ENCODE measurements around the gene BRAF.

GRCh38 chr7:140677496-140677895, 247.2 kb downstream of the BRAF start:
- no peak for TF ChIP-seq POLR2A (IDR thresholded peaks at IDR 0.05; ENCODE audit: low read depth, low read length)
- TF ChIP-seq, protein P1, sequence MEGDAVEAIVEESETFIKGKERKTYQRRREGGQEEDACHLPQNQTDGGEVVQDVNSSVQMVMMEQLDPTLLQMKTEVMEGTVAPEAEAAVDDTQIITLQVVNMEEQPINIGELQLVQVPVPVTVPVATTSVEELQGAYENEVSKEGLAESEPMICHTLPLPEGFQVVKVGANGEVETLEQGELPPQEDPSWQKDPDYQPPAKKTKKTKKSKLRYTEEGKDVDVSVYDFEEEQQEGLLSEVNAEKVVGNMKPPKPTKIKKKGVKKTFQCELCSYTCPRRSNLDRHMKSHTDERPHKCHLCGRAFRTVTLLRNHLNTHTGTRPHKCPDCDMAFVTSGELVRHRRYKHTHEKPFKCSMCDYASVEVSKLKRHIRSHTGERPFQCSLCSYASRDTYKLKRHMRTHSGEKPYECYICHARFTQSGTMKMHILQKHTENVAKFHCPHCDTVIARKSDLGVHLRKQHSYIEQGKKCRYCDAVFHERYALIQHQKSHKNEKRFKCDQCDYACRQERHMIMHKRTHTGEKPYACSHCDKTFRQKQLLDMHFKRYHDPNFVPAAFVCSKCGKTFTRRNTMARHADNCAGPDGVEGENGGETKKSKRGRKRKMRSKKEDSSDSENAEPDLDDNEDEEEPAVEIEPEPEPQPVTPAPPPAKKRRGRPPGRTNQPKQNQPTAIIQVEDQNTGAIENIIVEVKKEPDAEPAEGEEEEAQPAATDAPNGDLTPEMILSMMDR (IDR thresholded peaks at IDR 0.05; ENCODE audit: extremely low read depth in 1 of 2, insufficient read depth in 1 of 2, low read depth in 1 of 2, low read length in 2 of 2) = no peak
- TF ChIP-seq POLR2AphosphoS5 (IDR thresholded peaks at IDR 0.05; ENCODE audit: insufficient read depth, low read depth, low read length) = no peak
- TF ChIP-seq EZH2 (IDR thresholded peaks at IDR 0.05; ENCODE audit: borderline replicate concordance, low read depth, low read length, severe bottlenecking) = no peak
- TF ChIP-seq, protein P2, sequence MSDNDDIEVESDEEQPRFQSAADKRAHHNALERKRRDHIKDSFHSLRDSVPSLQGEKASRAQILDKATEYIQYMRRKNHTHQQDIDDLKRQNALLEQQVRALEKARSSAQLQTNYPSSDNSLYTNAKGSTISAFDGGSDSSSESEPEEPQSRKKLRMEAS (IDR thresholded peaks at IDR 0.05; ENCODE audit: insufficient read depth, insufficient read length) = no peak

Measured in endothelial cell of umbilical vein (primary cell).